Body of pancreas (tissue), 4 donors: Measurements from ENCODE around the gene FAM114A1.

Source experiments
- POLR2A ChIP-seq, 3 donors: fragments of 450-650 bp; IDR thresholded peaks; one replicate each; pipeline ENCODE4 v1.6.1; 2016; ENCODE audit warnings: antibody characterized with exemption in 3 of 3, mild to moderate bottlenecking in 2 of 3
- TF ChIP-seq, protein P1 (sequence below), 7 experiments: fragments of 450-650 bp in 4 of 7; fragments of 200-600 bp in 3 of 7; sonication (generic) in 3 of 7; IDR thresholded peaks; one replicate each; pipeline ENCODE4 v1.5.1; 2016 to 2019; ENCODE audit warnings: antibody characterized with exemption in 7 of 7

DNA sequence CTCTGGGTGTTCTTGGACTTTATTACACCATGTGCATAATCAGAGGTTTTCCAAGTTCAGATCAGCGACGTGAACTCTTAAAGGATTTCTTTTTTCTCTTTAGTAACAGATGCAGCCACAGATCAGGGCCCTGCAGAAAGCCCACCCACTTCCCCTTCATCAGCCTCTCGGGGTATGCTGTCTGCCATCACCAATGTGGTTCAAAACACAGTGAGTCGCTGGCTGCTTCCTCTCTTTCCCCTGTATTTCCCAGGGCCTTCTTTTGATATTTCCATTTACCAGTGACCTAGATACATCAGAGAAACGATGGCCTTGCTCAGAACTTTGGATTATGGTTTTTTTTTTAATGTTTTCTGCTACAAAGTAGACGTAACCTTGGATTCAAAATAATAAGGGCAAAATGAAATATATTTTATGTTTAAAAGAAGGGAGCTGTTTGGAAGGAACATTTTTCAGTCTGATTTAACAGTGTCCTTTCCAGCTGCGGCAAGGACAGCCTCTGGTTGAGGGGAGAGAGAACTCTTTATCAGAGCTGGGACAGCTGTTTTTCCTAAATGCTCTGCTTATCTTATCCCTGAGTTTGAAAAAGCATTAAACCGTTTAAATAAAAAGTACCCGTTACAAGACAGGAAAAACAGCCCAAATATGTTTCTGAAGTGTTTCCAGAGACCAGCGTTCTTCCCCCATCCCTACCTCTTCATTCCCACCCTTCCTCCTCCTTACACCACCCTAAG is 38.2 kb downstream of the FAM114A1 start:
- TF ChIP-seq, protein P1, sequence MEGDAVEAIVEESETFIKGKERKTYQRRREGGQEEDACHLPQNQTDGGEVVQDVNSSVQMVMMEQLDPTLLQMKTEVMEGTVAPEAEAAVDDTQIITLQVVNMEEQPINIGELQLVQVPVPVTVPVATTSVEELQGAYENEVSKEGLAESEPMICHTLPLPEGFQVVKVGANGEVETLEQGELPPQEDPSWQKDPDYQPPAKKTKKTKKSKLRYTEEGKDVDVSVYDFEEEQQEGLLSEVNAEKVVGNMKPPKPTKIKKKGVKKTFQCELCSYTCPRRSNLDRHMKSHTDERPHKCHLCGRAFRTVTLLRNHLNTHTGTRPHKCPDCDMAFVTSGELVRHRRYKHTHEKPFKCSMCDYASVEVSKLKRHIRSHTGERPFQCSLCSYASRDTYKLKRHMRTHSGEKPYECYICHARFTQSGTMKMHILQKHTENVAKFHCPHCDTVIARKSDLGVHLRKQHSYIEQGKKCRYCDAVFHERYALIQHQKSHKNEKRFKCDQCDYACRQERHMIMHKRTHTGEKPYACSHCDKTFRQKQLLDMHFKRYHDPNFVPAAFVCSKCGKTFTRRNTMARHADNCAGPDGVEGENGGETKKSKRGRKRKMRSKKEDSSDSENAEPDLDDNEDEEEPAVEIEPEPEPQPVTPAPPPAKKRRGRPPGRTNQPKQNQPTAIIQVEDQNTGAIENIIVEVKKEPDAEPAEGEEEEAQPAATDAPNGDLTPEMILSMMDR (IDR thresholded peaks at IDR 0.05): no peak
- no peak for TF ChIP-seq POLR2A (IDR thresholded peaks at IDR 0.05)
